Eye (tissue), 1 donor: ENCODE measurements around the gene CADPS.

Source experiments
- DNase-seq: peaks from one replicate; pipeline ENCODE4 v3.0.0-alpha.2; 2015

The CADPS gene

DNA sequence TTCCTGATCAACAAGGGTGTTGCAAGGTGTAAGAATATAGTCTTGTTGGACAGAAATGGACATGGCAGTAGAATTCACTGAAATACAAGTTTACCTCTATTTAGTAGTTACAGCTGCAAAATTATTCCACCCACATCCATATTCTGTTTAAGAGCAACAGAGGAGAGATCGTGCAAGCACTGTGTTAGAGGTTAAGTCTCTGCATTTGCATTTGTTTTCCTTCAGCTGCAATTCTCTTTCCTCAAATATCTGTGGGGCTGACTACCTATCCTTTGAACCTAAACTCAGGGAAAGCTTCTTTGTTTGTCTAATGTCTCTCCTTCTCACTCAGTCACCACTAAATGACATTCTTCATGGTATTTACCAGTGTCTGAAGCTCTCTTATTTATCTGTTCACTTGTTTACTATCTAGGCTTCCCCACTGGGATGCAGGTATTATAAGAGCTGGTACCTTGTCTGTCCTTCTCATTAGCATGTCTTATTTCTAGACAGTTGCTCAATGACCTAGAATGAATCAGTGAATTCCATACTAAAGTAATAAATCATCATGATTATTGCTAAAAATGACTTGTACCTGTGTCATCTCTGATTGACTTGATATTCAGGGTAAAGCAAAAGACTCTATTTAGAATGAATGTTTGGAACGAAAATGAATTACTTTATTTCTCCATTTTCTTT is 326.5 kb downstream of the CADPS start:
- no peak for DNase-seq

DNA sequence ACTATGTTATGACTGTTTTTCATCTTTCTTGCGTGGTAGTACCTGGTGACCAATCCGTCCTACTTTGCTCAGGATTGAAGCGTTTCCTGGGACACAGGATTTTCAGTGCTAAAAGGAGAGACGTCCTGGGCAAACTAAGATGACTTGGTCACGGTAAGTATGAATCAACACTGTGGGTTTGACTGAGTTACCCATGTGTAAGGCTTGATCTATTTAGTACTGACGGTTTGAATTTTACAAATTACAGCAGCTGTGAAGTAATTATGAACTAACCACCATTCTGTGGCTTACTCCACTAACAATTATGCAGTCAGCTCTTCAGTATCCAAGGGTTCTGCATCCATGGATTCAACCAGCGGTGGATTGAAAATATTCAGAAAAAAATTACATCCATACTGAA is 328.9 kb downstream of the CADPS start:
- DNase-seq = no peak

DNA sequence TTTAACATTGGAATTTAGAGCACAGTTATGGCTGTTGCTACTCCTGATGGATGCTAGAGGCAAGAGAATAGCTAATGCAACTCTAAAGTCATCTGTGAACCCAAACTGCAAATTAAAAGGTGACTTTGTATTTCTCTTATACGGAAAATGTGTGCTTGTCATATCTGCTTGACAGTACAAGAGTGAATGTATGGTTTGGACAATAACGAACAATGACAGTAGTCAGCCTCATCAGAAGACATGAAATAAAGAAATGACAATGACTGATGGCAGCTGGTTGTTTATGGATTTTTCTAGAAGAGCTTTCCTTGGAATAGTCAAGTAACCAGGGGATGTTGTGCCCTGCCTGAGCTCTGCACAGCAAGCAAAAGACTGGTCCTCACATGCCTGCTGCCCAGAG is 333.0 kb downstream of the CADPS start:
- DNase-seq = peak; percentile 4

DNA sequence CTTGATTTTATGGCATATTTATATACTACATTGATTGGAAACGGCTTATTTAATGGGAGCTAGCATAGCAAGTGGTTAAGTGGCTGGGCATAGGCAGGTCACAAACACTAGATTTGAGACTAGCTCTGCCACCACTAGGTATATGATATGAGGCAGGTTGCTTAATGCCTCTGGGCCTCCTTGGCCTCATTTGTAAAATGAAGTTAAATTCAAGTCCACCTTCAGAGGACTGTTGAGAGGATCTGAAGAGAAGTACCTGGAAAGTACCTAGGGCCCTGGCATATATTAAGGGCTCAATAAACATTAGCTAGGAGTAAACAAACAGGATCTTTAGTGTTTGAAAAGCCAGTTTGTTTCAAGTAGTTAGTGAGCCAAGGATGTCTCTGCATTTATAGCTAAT is 335.5 kb downstream of the CADPS start:
- no peak for DNase-seq

DNA sequence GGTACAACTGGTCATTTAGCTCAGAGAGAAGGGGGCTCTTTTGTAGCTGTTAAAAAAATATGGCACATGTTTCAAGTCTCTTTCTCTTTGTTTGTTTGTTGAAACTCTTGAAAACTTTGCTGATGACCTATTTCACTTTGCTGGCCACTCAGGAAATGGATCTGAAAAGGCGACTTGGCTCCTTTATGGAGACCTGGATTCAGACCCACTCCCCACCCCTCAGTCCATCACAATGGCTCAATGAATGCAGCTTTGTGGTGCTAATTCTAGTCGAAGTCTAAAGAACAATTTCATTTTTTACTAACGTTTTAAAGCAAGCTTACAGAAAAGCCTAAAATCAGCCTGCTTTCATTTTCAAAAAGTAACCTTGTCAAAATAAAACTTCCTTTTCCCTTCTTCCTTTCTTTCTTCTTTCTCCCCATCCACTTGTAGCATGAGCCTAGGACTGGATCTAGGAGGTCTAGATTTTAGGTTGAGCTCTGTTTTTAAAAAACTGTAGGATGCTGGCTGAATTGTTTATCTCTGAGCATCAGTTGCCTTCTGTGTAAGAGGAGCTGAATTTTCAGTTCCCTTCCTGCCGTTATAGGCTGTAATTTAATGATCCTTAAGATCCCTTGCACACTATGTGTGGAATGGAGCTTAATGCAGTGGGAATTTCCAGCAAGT is 336.4 kb downstream of the CADPS start:
- no peak for DNase-seq

DNA sequence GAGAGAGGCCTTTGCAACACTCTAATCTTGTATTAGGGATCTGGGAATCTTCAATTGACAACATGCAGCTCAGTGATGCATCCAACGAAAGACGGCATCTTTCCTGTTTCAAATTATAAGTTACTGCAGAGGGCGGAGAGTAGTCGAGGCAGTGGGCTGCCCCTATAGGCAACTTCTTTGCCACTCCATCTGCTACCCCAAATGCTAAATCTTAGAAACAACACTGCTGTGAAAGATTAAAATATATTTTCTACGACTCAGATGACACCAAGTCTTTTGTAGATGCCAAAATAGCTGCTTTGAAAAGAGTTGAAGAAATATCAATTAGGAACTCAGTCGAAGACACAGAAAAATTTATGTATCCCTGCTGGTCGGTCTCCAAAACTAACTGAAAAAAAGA is 340.9 kb downstream of the CADPS start:
- no peak for DNase-seq

DNA sequence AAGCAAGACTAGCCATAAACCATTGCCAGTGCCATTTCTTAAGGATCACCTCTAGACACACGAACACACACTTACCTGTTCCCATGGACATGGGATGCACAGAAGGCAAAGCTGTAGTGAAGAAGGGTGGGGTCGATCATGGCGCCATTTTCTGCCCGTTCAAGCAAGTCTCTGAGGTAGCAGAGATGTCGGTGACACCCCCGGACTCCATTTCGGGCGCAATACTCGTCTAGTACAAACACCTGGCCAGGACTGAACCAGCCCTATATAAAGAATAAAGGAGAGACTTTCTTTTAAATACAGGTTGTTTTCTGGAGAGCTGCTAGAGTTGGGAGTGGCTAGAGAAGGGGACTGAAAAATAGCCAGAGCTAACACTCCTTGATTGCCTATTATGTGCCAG is 342.4 kb downstream of the CADPS start:
- DNase-seq = no peak

DNA sequence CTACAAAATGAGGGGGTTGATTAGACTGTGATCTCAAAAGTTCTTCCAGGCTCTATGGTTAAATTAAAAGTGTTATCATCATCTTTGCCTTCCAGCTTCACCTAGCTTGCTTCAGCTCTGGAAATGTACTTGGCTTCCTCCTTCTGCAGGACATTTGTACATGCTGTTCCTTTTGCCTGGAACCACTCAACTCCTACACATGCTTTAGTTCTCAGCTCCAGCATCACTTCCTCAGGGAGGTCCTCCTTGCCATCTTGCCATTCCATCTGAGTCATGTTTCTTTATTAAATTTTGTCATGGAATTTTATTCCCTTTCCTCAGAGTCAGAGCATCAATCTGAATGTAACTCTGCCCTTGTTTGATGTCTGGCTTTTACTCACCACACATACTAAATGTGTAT is 343.2 kb downstream of the CADPS start:
- DNase-seq = no peak

DNA sequence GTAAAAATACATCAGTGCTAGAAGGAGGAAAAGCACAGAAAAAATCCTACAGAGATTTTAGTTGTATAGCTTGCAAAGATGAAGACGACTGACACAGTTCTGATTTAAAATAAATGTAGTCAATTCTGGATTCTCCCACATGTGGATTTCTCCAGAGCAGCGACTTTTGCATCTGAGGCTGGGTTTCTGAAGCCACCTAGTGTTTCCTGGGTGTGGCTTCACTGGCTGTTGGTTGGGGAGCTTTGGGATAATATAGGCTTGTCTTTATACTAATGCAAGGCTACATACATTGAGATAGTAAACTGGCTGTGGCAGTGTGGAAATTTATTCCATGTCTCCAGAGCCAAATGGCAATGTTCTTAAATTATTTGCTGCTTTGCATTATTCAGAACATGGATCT is 343.7 kb downstream of the CADPS start:
- DNase-seq = no peak

DNA sequence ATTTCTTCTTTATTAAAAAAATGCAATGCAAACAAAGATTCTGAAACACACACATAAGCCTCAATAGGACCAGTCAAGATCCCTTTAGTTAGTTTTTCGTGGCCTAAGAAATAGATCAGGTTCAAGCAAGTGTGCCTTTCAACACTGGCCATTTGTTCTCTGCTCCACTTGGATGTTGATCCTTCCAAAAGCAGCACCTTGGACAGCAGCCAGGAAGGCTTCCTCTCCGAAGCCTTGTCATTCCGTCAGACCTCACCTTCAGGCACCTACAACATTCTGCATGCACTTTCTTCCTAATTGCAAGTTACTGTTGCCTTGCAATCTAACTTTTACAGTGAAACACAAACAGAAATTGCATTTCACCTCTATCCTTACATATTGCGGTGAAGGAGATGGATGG is 346.0 kb downstream of the CADPS start:
- peak; percentile 81 for DNase-seq

DNA sequence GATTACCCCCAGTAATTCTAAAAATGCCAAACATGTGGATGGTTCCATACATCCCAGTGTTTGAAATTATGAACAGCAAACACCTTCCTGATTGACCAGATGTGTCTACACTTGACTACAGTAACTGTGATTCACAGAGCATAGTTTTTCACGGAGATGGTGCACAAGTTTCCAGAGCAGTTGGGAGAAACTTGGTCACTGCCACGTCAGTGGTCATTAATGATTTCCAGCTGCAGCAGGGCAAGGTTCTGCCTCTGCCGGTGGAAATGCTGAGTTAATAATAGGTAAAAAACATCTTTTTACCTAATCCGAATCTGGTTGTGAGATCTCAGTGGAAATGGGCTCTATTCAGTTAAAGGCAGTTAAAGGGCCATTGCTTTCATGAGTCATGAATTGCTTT is 347.7 kb downstream of the CADPS start:
- DNase-seq = no peak

DNA sequence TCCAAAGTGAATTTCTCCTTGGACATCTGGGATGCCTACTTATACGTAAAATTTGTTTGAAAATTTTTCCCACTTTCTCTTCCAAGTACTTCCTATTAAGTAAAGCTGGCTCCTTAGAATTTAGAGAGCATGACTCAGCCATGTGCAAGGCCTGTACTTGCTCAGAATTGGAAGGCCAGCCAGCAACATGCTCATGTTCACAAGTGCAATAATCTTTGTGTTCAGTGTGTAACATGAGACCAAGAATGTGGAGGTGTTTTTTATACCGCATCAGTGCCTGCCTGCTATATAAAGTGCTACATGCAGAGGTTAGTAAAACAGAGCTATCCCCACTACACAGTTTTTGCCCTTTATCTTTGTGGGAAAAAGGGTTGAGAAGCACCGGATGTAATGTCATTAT is 349.9 kb downstream of the CADPS start:
- no peak for DNase-seq

DNA sequence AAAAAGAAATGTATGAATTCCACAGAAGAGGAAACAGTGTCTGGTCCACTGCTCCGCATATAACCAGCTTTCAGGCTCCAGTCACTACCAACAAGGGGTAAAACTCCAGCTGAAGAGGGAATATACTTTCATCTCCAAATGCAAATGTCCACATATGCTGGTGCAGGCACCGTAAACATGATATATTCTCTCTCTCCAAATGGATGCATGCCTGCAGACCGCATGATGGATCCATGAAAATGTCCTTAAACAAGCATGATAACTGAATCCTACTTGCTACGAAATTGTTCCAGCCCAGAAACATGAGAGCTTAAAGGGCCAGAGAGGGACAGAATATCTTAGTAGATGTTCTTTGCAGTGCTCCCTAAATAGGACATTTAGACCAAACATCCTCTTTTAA is 351.5 kb downstream of the CADPS start:
- no peak for DNase-seq

DNA sequence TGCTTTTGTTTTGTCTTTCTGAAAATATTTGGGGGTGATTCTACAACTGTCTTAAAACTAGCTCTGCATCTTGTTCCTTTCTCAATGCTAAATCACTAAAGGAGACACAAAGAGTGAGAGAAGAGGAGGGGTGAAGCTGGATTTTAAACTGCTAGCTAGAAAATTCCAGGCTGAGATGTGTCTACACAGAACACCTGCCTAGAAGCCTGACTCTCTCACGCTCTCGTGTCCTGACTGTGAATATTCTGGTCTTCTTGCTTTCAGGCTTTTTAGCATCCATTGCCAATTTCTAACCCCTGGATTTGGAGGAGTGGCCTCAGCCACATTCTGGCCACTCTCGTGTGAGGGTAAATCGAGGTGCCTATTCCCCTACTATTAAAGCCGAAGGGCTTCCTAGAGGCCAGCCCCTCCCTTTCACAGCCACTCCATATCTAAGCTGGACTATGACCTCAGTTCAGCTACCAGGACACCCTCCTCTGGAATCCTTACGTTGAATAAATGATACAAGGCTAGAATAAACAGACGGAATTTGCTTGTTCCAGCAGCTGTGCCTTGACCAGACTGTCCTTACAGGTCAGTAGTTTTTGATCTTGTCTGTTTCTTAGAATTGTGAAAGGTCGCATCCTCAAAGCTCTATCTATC is 353.6 kb downstream of the CADPS start:
- DNase-seq = no peak

DNA sequence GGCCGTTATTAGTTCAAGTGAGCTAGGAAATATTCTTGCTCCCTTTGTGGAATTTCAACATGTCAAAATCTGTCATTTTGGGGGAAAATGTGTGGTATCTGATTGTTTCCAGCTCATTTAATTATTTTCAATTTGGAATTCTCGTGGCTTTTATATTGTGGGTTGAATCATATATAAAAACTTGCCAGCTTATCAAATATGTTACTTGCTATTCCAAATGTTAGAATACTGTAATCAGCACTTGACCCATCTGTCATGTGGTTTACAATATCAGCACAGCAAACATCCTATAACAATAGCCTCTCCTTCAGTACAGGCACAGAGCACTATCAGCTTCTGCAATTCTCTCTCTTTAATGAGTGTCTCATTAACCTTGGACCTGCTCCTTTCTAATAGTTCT is 371.7 kb downstream of the CADPS start:
- DNase-seq = peak; percentile 27

DNA sequence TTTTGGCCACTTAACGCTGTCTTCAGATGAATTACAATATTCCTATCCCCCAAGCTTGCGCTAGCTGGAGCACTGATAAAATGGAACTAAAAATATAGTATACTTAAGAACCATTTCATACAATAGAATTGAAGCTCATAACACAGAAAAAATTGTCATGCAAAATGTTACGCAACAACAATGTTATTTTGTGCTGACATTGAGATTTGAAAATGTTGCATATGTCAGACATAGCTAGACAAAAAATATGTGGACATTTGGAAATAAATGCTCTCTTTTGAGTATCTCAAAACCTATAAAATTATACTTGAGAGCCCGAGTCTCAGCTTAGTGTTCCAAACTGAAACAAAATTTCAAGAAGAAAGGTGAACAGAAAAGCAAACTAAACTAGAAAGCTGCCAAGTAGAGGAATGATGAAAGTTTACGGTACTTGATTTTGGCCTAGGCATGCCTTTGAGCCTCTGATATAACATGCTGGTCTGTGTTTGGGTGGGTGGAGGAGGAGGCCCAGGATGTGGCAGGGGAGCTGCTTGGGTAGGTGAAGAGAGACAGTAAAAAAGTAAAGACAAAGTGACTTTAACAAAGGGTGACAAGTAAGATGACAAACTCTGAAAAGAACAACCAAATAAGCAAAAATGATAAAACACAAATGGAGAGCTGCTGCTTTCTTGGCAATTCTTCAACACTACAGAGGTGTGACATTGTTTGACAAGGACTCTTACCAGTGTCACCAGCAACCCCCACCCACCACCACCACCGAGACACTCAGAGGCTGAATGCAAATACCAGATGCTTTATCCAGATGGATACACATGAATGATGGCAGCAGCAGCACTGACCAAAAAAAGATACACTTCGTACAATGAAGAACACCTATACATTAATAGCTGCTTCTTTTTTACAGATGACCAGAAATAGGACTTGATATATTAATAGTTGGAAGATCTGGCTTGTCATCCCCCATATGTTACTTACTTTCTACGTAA is 372.6 kb downstream of the CADPS start:
- no peak for DNase-seq

DNA sequence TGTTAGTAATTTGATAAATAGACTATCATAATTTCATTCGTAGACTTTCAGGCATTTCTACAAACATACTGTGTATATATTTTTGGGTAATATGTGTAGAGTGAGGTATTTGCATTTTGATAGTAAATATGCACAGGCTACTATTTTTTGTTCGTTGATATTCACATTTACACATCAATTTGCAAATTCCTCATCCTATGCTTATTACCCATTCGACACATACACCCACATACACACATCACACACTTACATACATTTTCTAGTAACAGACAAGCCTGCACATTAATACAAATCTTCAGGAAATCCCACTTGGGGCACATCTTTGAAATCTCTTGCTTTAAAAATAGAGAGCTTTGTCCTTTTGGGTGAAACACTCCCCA is 373.9 kb downstream of the CADPS start:
- DNase-seq = no peak

DNA sequence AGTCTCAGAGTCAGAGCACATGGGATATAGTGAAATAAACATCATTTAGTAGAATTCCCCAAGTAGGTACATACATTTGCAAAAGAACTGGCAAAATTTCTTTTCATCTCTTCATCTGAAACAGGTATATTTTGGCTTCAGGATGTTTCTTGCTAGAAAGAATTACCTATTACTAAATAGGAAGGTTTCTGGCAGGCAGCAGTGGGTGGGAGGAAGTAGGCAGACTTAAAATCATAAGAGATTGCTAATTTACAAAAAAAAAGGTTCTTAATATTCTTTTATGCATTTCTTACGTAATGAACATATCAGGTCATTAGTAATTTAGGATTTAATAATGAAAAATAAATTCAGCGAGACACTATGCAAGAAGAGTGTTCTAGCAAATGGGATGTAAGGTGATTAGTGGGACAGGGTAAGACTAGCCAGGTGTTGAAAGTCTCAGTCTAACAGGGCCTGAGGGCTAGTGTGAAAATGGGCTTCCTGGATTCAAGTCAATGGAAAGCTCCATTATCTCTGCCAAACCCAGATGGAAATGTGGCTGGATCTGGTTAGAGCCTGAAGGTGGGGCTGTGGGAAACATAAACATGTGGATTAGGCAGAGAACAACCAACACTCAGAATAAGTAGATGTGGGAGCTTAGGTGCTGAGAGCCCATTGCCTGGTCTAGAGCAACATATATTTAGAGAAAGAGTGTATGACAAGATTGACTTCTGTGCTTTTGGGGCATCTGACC is 374.5 kb downstream of the CADPS start:
- DNase-seq = no peak

DNA sequence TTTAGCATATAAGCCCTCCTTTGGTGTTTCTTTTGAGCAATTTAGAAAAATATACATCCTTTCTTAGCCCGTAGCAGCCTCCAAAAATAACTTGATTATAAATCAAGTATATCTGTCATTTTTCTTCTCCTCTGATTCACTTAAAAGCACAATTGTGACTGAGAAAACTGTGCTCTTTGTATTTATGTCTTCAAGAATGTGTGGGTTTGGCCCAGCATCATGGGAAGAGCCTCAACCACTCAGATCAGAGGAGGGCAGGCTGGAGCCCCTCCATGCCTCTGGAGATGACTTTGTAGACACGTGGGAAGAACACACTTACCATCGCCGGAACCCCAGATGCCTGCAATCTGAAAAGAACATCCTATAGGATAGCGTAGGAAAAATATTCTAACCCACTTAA is 378.1 kb downstream of the CADPS start:
- DNase-seq = no peak

DNA sequence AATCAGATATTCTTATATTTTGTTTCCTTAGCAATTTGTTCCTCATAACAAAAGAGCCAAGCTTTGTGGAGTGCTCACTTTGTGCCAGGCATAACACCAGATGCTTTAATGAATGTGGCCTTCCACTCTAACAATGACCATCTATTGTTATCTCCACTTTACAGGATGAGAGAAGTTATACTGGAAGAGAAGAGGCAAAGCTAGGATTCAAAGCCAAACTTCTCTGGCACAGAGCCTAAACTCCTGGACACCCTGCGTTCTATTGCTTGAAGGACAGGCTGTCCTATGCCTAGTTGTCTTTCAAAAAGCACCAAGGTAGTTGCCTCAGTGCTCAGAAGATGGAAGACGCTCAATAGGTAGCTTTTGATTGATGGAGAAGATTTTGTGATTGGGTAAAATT is 378.7 kb downstream of the CADPS start:
- DNase-seq = no peak

DNA sequence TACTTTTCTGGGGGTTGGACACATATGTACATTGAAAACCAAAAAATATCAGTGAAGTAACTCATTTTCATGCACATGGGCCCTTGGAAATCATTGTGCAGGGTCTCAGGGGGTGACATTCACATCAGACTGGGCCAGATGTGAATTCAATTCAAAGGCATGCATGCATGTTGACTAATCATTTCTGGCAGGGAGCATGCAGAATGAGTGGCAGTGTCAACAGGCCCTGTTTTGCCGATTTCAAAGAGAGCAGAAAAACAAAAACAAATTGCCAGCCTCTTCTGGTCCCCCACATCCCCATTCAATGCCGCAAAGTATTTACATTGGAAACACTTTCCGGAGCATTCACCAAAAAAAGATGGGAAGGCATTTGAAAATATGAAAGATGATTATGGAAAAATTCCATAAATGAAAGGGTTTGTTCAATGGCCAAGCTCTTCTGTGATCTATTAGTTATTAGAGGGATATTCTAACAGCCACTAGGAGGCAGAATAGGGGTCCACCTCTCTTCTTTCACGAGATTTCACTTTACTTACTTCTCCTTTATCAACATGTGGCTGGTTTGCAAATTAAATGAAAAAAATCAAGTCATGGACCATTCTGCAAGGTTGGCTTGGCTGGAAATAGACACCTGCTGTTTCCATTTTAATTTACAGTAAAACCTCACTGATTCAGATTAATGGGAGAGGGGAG is 382.0 kb downstream of the CADPS start:
- DNase-seq = peak; percentile 73

DNA sequence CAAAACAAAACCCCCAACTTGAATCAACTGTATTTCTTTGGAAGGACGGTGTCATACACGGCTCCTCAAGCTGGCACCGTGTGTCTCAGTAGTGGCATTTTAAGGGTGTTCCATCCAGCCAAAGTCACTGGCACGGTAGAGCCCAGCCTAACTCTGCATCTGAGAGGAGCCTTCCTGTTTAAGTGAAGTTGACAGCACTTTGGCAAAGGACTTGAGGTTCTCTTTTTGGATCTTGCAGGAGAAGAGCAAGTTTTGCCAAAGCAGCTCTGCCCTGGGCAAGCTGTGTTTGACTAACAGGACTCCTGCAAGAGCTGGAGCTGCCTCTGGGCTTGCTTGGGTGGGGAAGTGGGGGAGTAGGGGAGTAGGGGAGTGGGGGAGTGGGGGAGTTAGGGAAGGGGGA is 392.3 kb downstream of the CADPS start:
- DNase-seq = no peak
